ENCODE data around the gene ATF7IP2.

DNA sequence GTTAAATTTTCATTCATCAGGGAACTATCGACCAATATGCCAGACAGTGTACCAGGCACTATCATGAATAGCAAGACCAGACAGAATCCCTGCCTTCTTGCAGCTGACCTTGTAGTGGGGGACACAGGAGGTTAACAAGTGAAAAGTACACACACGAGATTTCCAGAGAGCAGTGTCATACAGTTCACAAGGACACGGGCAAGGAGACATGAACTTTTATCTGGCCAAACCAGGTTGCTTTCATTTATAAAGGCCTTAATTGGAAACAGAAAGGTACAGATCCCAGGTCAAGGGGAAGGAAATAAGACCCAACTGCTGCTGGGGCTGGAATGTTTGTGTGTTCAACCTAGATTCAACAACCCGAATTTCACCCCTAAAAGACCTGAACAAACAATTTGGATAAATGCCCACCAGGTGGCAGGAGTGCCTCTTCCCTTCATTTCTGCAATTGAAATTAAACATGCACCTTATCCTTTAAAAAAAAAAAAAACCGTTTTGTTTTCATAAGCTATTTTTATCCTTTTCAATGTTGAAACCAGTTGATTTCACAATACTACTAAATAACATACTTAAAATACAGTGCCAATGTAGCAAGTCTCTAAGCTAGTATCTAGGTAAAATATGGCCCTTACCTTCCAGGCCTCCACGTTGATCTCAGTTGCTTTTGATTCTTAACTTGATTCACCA lies 128.7 kb downstream of the ATF7IP2 start:
- TF ChIP-seq POLR2A (IDR thresholded peaks at IDR 0.05; ENCODE audit: low read depth, low read length): no peak
- TF ChIP-seq, protein P1, sequence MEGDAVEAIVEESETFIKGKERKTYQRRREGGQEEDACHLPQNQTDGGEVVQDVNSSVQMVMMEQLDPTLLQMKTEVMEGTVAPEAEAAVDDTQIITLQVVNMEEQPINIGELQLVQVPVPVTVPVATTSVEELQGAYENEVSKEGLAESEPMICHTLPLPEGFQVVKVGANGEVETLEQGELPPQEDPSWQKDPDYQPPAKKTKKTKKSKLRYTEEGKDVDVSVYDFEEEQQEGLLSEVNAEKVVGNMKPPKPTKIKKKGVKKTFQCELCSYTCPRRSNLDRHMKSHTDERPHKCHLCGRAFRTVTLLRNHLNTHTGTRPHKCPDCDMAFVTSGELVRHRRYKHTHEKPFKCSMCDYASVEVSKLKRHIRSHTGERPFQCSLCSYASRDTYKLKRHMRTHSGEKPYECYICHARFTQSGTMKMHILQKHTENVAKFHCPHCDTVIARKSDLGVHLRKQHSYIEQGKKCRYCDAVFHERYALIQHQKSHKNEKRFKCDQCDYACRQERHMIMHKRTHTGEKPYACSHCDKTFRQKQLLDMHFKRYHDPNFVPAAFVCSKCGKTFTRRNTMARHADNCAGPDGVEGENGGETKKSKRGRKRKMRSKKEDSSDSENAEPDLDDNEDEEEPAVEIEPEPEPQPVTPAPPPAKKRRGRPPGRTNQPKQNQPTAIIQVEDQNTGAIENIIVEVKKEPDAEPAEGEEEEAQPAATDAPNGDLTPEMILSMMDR (IDR thresholded peaks at IDR 0.05; ENCODE audit: extremely low read depth in 1 of 2, insufficient read depth in 1 of 2, low read depth in 1 of 2, low read length in 2 of 2): peak; percentile 30 to 43
- no peak for TF ChIP-seq EZH2 (IDR thresholded peaks at IDR 0.05; ENCODE audit: borderline replicate concordance, low read depth, low read length, severe bottlenecking)
- TF ChIP-seq POLR2AphosphoS5 (IDR thresholded peaks at IDR 0.05; ENCODE audit: insufficient read depth, low read depth, low read length): no peak
- no peak for TF ChIP-seq JUN (IDR thresholded peaks at IDR 0.05; ENCODE audit: borderline replicate concordance, insufficient read depth, insufficient read length, low read depth)
- no peak for TF ChIP-seq MYC (IDR thresholded peaks at IDR 0.05; ENCODE audit: low read depth, low read length)
- TF ChIP-seq, protein P2, sequence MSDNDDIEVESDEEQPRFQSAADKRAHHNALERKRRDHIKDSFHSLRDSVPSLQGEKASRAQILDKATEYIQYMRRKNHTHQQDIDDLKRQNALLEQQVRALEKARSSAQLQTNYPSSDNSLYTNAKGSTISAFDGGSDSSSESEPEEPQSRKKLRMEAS (IDR thresholded peaks at IDR 0.05; ENCODE audit: insufficient read depth, insufficient read length): no peak
